Adipose tissue (tissue), 3 donors: ENCODE measurements around the gene CCDC142. TPM values are rescaled to one million over a fixed set of nuclear protein-coding genes. Genes with fewer than 3 reads are reported as not detected.
A peak's percentile ranks its signal among the peaks of the same experiment; 100 is the strongest.
"Not testable (repeated sequence)": the region's sequence is repeated elsewhere in the genome, so short reads cannot be mapped to it uniquely, and the experiment has no call there.

Experiments used
- H3K27ac ChIP-seq: one replicate; pipeline ENCODE4 v1.5.1; 2013; ENCODE audit warnings: low read depth, low read length
- WGBS, 3 donors: extraction: QIAGEN DNeasy Blood & Tissue Kit; methylation state at CpG; one replicate each; pipeline ENCODE4 v1.1.7; 2013; 5-methylcytosine and 5-hydroxymethylcytosine counted together
- polyA plus RNA-seq, 3 donors: library from polyadenylated mRNA; stranded (reverse); fragments of 200-250 nt; gene quantifications; one replicate each; pipeline ENCODE4 v1.2.3, GENCODE V29; 2013
- donor health status: healthy with polysubstance abuse.
- donor health status: Bipolar disorder and iron deficiency.
- donor health status: healthy.

Gene CCDC142
- polyA plus RNA-seq, 3 donors: 2.7 to 6.6 (median 5.0) TPM

DNA sequence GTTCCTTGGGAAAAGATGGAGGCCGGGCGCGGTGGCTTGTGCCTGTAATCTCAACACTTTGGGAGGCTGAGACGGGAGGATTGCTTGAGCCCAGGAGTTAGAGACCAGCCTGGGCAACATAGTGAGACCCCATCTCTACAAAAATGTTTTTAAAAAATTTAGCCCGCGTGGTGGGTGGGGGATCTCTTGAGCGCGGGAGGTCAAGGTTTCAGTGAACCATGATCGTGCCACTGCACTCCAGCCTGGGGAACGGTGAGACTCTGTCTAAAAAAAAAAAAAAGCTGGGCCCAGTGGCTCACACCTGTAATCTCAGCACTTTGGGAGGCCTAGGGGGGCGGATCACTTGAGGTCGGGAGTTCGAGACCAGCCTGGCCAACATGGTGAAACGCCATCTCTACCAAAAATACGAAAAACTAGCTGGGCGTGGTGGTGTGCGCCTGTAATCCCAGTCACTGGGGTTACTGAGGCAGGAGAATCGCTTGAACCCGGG, 922 bp upstream of the CCDC142 start:
- WGBS, 3 donors: 78 to 79% (median 79%) methylated on average over 19 of the region's 19 CpGs
- H3K27ac ChIP-seq: not testable (repeated sequence)

GRCh38 chr2:74481961-74482800, 617 bp downstream of the CCDC142 start:
- 1 to 2% (median 1%) methylated on average over 73 to 80 of the region's 80 CpGs for whole genome bisulfite sequencing, 3 donors
- no peak overlapping the region for H3K27ac ChIP-seq

DNA sequence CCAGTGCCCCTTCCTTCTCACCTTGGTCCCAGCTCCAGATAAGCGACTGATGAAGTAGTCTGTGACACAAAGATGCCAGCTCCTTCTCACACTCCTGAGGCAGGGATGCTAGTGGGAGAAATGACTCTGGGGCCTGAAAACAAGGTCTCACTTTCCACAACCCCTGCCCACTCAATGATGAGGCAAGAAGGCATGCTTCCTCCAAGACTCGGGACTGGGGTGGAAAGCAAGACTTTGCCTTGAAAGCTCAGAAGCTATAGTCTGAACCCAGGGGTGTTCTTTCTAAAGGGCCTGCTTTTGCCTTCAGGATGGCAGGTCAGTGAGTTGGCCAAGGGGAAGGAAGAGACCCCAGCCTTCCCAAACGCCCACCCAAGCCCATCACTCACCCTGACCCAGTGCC, 1.4 kb downstream of the CCDC142 start:
- 43 to 48% (median 46%) methylated on average over 3 of the region's 3 CpGs for WGBS, 3 donors
- H3K27ac ChIP-seq: no peak overlapping the region

DNA sequence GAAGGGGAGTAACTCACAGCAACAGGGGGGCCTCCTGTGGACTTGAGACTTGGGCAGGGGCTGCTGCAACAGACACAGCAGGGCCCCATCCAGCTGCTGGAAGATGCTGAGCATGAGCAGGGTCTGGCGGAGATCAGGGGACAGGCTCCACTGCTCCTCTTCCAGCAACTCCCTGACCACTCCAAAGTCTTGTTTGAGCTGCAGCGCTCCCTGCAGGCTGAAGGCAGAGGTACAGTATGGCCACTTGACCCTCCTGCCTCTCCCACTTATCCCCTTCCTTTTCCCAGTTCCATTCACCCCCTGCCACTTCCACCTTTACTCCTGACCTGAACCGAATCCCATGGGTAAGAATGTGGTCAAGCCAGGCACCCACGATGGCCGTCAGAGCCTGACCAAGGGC, 7.9 kb downstream of the CCDC142 start:
- H3K27ac ChIP-seq: no peak overlapping the region
- WGBS, 3 donors: 78 to 91% (median 82%) methylated on average over 5 of the region's 5 CpGs

DNA sequence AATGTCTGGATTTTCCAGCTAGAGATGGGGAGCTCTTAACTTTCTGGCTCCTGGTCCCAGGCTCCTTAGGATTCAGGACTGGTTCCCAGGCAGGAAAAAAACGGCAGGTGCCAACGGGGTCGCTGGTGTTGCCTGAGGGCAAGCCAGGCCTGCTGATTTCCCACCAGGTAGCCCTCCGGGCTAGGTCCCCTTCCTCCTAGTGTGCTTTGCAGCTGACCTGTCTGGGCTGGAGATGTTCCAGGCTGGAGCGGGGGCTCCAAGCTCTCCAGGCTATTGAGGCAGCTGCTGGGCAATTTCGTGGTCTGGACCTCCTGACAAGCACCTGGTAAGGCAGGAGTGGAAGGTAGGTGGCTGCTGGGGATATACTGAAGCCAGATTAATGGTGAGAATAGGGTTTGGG, 8.3 kb downstream of the CCDC142 start:
- H3K27ac ChIP-seq: no peak overlapping the region
- WGBS, 3 donors: 92 to 96% (median 92%) methylated on average over 6 of the region's 6 CpGs

GRCh38 chr2:74472945-74473258, 9.9 kb downstream of the CCDC142 start:
- 8 to 15% (median 10%) methylated on average over 7 of the region's 7 CpGs for WGBS, 3 donors
- no peak overlapping the region for H3K27ac ChIP-seq

GRCh38 chr2:74472086-74472944, 10.5 kb downstream of the CCDC142 start, which contains the start of gene MRPL53:
TSS of gene MRPL53 (minus strand) at chr2:74472680. CDS start at chr2:74472660, 20 bp downstream.
- peak within 1 kb of the TSS; percentile 31 for H3K27ac ChIP-seq
- 0 to 1% (median 1%) methylated on average over 66 of the region's 66 CpGs for WGBS, 3 donors

DNA sequence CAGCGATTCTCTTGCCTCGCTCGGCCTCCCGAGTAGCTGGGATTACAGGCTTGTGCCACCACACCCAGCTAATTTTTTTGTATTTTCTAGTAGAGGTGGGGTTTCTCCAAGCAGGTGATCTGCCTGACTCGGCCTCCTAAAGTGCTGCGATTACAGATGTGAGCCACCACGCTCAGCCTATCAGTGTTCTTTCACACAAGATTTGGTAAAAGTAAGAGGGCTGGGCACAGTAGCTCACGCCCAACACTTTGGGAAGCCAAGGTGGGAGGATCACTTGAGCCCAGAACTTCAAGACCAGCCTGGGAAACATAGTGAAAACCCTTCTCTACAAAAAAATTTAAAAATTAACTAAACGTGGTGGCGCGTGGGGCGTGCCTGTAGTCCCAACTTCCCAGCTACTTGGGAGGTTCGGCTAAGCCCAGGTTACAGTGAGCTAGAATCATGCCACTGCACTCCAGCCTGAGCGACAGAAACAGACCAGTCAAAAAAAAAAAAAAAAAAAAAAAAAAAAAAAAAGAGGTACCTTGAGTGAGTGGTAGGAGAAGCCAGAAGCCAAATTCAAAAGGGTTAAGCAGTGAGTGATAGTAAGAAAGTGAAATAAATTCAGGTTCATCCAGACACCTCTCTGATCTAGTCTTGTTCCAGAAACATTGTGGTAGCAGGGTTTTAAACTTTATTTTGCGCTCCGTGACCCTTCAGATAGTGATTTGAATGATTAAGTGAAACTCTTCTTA, 11.3 kb downstream of the CCDC142 start:
- H3K27ac ChIP-seq: no peak overlapping the region
- WGBS, 3 donors: 52 to 63% (median 60%) methylated on average over 16 of the region's 16 CpGs

DNA sequence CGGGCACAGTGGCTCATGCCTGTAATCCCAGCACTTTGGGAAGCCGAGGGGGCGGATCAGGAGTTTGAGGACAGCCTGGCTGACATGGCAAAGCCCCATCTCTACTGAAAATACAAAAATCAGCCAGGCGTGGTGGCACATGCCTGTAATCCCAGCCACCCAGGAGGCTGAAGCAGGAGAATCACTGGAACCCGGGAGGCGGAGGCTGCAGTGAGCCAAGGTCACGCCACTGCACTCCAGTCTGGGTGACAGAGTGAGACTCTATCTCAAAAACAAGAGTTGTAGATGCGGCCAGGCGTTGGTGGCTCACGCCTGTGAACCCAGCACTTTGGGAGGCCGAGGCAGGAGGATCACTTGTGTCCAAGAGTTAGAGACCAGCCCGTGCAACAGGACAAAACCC, 12.1 kb downstream of the CCDC142 start:
- not testable (repeated sequence) for H3K27ac ChIP-seq
- WGBS, 3 donors: 93 to 96% (median 95%) methylated on average over 12 of the region's 12 CpGs

- H3K27ac ChIP-seq: no peak overlapping the region
- 1 to 8% (median 6%) methylated on average over 13 of the region's 13 CpGs for WGBS, 3 donors
These were observed 18.4 kb downstream of the CCDC142 start for GRCh38 chr2:74464406-74464805.

DNA sequence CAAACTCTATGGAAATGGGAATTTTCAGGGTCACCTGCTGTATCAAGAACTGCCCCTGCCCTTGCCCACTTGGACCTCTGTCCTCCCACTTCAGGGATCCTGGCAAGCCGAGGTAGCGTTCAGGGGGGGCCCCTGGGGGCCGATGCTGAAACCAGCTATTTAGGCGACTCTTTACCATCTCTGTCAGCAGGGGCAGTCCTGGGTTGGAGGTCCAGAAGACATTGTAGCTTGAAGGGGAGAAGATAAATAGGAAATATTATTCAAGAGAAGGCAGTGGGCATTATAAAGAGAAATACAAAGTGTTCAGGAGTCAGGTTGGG, 20.1 kb downstream of the CCDC142 start:
- WGBS, 3 donors: 71 to 91% (median 88%) methylated on average over 4 of the region's 4 CpGs
- H3K27ac ChIP-seq: no peak overlapping the region

DNA sequence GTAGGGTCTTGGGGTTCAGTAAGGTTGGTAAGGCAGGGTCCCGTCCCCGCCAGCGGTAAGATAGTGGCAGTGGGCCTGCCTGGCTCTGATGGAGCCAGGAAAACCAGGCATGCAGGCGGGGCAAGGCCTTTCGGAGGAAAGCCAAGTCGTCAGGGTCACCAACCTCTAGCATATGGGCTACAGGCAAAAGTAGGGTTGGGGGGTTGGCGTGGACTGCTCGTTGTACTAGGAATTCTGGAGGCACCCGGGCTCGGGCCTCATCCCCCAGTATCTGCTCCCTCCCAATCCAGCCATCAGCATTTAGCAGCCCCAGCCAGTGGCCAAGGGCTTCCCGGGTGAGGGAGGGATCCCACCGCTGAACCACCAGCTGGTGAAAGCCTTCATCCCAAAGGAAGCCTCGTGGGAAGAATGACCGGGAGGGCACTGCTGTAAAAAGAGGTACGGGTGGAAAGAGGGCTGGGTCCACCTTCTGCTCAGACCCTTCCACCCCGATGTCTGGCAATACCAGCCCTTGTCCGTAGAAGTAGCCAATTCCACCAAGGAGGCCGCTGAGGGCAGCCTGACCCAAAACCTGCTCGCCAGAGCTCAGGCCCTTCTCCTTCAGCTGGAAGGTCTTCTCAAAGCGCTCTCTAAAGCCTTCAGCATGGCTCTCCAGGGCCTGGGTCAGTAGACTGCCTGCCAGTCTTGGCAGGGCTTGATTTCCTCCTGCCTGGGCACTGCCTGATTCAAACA, 20.6 kb downstream of the CCDC142 start:
- H3K27ac ChIP-seq: no peak overlapping the region
- 86 to 92% (median 91%) methylated on average over 20 of the region's 20 CpGs for WGBS, 3 donors

- WGBS, 3 donors: 90 to 92% (median 92%) methylated on average over 27 of the region's 27 CpGs
- H3K27ac ChIP-seq: no peak overlapping the region
These were observed 21.4 kb downstream of the CCDC142 start for GRCh38 chr2:74461187-74462053.

GRCh38 chr2:74460187-74460586, 22.6 kb downstream of the CCDC142 start:
- H3K27ac ChIP-seq: not testable (repeated sequence)
- WGBS, 3 donors: 71 to 81% (median 79%) methylated on average over 10 of the region's 10 CpGs

DNA sequence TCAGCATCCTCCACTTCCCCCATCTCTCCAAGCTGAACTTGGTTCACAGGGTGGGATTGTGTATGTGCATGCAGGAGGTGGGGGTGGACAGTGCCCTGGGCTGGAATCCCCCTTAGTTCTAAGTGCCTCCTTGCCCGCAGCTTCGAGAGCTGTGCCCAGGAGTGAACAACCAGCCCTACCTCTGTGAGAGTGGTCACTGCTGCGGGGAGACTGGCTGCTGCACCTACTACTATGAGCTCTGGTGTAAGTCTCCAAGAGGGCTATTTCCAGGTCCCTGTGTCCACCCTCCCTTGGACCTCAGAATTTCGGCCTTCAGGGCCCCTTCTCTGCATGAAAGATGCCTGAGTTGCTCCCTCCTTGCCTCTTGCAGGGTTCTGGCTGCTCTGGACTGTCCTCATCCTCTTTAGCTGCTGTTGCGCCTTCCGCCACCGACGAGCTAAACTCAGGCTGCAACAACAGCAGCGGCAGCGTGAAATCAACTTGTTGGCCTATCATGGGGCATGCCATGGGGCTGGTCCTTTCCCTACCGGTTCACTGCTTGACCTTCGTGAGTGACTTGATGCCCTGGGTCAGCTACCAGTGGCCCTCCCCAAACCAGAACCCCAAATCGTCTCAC, 23.2 kb downstream of the CCDC142 start:
- H3K27ac ChIP-seq: not testable (repeated sequence)
- WGBS, 3 donors: 64 to 81% (median 78%) methylated on average over 13 of the region's 13 CpGs

GRCh38 chr2:74458938-74459363, 23.8 kb downstream of the CCDC142 start:
- no peak overlapping the region for H3K27ac ChIP-seq
- WGBS, 3 donors: 3 to 6% (median 3%) methylated on average over 10 of the region's 10 CpGs
